ENCODE measurements around the gene PLCB1. TPM values are rescaled to one million over a fixed set of nuclear protein-coding genes. Genes with fewer than 3 reads are reported as not detected.
"Not testable (repeated sequence)": the region's sequence is repeated elsewhere in the genome, so short reads cannot be mapped to it uniquely, and the experiment has no call there.

The PLCB1 gene
- total RNA-seq, 1 donor from 2014 or later = 7.3 TPM

GRCh38 chr20:8447262-8448120 is 315.4 kb downstream of the PLCB1 start:
- intact Hi-C loops (cut with DNase I) = no loop called here
- DNase-seq (ENCODE audit: low spot score) = no peak

GRCh38 chr20:8449123-8449522 is 317.1 kb downstream of the PLCB1 start:
- no peak for DNase-seq (ENCODE audit: low spot score)
- intact Hi-C loops (cut with DNase I) = no loop called here

- DNase-seq (ENCODE audit: low spot score) = no peak
- intact Hi-C loops (cut with DNase I) = no loop called here
Observed at GRCh38 chr20:8454137-8454712, 322.2 kb downstream of the PLCB1 start.

GRCh38 chr20:8456765-8457164 is 324.7 kb downstream of the PLCB1 start:
- no peak for DNase-seq (ENCODE audit: low spot score)
- intact Hi-C loops (cut with DNase I) = no loop called here

- intact Hi-C loops (cut with DNase I) = no loop called here
- DNase-seq (ENCODE audit: low spot score) = no peak
Observed at GRCh38 chr20:8457978-8458377, 325.9 kb downstream of the PLCB1 start.

GRCh38 chr20:8461186-8461585 is 329.1 kb downstream of the PLCB1 start:
- intact Hi-C loops (cut with DNase I) = no loop called here
- DNase-seq (ENCODE audit: low spot score) = no peak

GRCh38 chr20:8464368-8464767 is 332.3 kb downstream of the PLCB1 start:
- DNase-seq (ENCODE audit: low spot score) = no peak
- intact Hi-C loops (cut with DNase I) = no loop called here

GRCh38 chr20:8466781-8467180 is 334.7 kb downstream of the PLCB1 start:
- DNase-seq (ENCODE audit: low spot score); intact Hi-C loops (cut with DNase I): not testable (repeated sequence)

- intact Hi-C loops (cut with DNase I) = no loop called here
- no peak for DNase-seq (ENCODE audit: low spot score)
Observed at GRCh38 chr20:8470156-8470555, 338.1 kb downstream of the PLCB1 start.

GRCh38 chr20:8471465-8471864 is 339.4 kb downstream of the PLCB1 start:
- no peak for DNase-seq (ENCODE audit: low spot score)
- intact Hi-C loops (cut with DNase I) = no loop called here

- intact Hi-C loops (cut with DNase I) = no loop called here
- no peak for DNase-seq (ENCODE audit: low spot score)
Observed at GRCh38 chr20:8473459-8473858, 341.4 kb downstream of the PLCB1 start.

- DNase-seq (ENCODE audit: low spot score) = no peak
- intact Hi-C loops (cut with DNase I) = no loop called here
Observed at GRCh38 chr20:8474027-8474668, 342.1 kb downstream of the PLCB1 start.

GRCh38 chr20:8476021-8476420 is 344.0 kb downstream of the PLCB1 start:
- DNase-seq (ENCODE audit: low spot score) = no peak
- intact Hi-C loops (cut with DNase I) = no loop called here

GRCh38 chr20:8480597-8480996 is 348.5 kb downstream of the PLCB1 start:
- DNase-seq (ENCODE audit: low spot score) = no peak
- intact Hi-C loops (cut with DNase I) = no loop called here

- intact Hi-C loops (cut with DNase I) = no loop called here
- no peak for DNase-seq (ENCODE audit: low spot score)
Observed at GRCh38 chr20:8487696-8488095, 355.6 kb downstream of the PLCB1 start.

- intact Hi-C loops (cut with DNase I) = no loop called here
- DNase-seq (ENCODE audit: low spot score) = no peak
Observed at GRCh38 chr20:8489094-8489883, 357.2 kb downstream of the PLCB1 start.

GRCh38 chr20:8490076-8490830 is 358.2 kb downstream of the PLCB1 start:
- DNase-seq (ENCODE audit: low spot score) = no peak
- intact Hi-C loops (cut with DNase I) = no loop called here

GRCh38 chr20:8492173-8492572 is 360.1 kb downstream of the PLCB1 start:
- no peak for DNase-seq (ENCODE audit: low spot score)
- intact Hi-C loops (cut with DNase I) = no loop called here

- intact Hi-C loops (cut with DNase I) = no loop called here
- DNase-seq (ENCODE audit: low spot score) = no peak
Observed at GRCh38 chr20:8498571-8498970, 366.5 kb downstream of the PLCB1 start.

All from cardiac septum (tissue), 1 donor.